ENCODE data around the gene PRKG1. TPM values are rescaled to one million over a fixed set of nuclear protein-coding genes. Genes with fewer than 3 reads are reported as not detected.
"Not testable (repeated sequence)": the region's sequence is repeated elsewhere in the genome, so short reads cannot be mapped to it uniquely, and the experiment has no call there.

The PRKG1 gene
- total RNA-seq, 1 donor = 67.3 TPM

DNA sequence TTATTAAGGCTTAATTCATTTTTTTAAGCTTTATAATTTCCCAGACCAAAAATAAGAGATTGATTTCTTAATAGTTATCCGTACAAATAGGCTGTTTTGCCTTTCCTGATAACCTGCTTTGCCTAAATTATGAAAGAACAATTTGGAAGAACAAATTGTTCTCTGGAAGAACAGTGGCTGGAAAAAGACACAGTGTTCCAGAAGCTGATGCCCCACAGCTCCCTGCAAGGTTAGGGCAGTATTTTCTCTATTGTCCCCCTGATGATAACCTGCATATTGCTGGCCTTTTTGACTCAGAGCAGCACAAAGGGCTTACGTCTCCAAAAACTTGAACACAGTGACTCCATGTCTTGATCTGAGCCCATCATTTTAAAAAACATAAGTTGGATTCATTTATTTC lies 473.7 kb downstream of the PRKG1 start:
- DNase-seq (ENCODE audit: low read depth in 2 of 3, low spot score in 2 of 3) = no peak

DNA sequence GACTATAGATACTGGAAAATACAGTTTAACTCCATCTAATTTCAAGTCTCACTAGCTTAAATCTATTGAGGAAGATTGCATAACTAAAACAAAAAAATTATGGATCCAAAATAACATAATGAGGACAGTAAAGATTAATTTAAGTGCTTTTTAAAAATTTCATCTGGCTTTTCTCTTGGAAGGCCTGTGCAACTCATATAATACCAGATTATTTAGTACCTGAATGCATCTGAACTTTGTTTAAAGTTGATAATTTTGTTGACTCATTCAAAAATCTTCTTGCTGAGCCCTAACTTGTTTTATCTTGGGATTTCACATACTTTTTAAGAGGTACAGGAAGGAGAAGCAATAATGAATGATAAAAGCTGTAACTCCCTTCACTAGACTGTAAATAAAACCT lies 478.6 kb downstream of the PRKG1 start:
- no peak for DNase-seq (ENCODE audit: low read depth in 2 of 3, low spot score in 2 of 3)

DNA sequence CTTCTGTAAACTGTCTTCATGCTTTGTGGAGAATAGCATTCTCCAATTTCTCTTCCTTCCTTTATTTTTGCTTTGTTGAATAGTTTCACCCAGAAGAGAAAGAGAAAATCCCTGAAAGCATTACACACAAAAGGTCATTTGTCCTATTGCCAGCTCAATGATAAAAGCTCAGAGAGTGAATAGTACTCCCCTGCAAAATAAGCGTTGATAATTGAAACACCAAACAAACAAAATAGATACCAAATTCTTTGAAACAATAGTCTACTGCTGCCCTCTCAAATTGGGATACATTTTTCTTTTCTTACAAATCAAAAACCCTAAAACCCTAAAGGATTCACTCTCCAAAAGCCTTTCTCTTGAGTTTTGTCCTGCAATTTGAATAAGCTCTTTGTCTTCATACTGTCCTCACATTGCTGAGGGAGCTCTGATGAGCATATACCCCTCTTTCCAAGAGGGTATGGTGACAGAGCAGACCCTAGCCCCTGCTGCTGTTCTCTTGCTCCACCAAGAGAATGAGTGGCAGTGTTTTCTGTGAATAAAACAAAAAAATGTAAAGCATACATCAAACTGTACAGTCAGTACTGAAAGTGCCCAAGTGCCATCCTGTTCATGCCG lies 490.7 kb downstream of the PRKG1 start:
- DNase-seq (ENCODE audit: low read depth in 2 of 3, low spot score in 2 of 3) = no peak

DNA sequence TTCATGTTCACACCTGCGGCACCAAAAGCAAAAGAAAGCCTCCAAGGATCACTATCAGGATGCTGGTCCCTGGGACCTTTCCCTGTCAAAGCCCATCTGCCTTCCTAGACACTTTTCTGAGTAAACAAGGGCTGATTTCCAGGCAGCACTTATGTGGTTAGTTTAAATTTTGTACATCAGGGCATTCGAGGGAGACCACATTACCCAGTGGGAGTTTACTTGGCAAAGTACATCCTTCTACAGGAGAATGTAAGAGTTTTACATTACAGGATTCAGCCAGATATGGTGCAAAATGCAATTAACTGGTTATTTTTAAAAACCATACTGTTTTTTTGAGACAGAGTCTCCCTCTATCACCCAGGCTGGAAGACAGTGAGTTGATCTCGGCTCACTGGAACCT lies 493.0 kb downstream of the PRKG1 start:
- no peak for DNase-seq (ENCODE audit: low read depth in 2 of 3, low spot score in 2 of 3)

DNA sequence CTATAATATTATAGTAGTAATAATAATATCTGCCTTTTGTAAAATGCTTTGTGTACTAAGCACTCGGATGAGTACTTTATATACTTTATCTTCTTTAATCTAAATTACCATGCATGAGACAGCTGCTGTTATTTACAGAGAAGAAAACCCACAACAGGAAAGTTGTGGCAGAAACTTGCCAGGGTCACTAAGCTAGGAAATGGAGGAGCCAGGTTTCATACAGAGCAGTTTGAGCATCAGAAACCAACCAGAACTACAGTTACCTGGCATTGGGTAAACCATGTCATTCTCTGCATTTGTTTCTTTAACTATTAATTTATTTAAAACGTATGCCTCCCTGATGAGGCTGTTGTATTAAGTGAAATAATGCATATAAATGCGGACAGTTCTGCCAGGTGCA lies 495.2 kb downstream of the PRKG1 start:
- DNase-seq (ENCODE audit: low read depth in 2 of 3, low spot score in 2 of 3) = no peak

DNA sequence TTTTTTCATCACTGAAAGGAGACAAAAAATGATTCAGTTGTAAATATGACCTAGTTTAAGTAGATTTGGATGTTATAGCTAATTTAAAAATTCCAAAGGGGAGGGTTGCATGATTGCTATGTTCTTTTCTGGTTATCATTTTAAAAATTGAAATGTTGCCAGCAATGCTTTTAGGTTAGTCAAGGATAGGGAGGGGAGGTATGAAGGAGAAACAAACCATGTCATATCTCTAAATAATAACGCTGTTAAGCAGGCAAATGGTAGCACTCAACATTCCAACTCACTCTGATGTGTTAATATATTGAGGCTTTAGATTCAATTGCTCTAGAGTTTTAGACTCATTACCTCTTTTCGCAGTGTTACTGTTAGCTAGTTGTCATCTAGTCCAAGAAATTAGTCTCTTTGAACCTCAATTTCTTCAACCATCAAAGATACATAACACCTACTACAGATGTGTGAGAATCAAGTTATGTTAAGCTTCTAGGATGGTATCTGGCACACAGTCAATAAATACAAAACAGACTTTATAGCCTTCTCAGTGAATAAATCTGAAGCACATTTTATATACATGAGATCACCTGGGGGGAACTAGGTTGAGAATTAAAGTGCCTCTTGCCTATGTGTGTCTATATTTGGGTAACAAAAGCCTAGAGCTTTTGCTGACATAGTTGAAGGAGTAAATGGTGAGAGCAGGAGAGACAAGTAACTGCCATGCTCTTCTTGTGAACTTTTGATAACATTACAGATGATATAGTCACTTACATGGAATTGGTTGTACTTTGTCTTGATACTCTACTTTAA lies 500.2 kb downstream of the PRKG1 start:
- DNase-seq (ENCODE audit: low read depth in 2 of 3, low spot score in 2 of 3) = no peak

DNA sequence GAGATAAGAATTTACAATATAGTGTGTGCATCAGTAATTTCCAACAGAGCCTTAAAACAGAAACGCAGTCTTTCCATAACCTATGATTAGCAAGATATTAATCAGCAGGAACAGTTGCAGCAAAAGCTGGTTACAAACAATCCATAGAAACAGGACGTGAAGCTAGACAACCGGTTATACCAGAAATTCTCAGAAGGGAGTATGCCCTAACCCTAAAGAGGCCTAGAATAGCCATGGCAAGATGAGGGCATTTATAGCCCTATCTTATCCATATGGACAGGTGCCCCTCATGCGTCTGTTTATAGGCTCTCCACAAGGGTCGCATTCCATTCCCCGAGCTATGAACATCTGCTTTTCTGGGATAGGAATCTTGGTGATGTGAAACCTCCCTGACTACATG lies 506.9 kb downstream of the PRKG1 start:
- DNase-seq (ENCODE audit: low read depth in 2 of 3, low spot score in 2 of 3) = not testable (repeated sequence)

DNA sequence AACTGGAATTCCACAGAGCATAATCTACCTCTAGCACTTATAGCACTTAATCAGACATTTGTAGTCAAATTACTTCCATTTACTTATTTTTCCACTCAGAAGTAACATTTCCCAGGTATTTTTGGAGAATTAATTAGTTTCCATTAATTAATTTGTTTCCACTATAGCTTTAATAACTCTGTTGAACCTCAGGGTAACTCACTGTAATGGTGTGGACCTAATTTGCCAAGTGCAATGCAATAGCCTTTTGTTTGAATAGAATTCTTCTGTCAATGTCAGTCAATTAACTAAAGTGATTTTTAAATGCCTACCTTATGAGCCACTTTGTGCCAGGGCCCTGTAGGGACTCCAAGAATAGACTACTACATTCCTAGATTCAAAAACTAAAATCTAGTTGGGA lies 509.7 kb downstream of the PRKG1 start:
- DNase-seq (ENCODE audit: low read depth in 2 of 3, low spot score in 2 of 3) = no peak

DNA sequence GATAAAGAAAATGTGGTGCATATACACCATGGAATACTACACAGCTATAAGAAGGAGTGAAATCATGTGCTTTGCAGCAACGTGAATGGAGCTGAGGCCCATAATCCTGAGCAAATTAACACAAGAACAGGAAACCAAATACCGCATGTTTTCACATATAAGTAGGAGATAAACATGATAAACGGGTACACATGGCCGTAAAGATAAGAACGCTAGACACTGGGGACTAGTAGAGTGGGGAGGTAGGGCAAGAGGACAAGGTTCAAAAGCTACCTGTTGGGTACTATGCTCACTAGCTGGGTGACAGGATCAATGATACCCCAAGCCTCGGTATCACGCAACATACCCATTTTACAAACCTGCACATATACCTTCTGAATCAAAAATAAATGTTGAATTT lies 511.5 kb downstream of the PRKG1 start:
- DNase-seq (ENCODE audit: low read depth in 2 of 3, low spot score in 2 of 3) = no peak

DNA sequence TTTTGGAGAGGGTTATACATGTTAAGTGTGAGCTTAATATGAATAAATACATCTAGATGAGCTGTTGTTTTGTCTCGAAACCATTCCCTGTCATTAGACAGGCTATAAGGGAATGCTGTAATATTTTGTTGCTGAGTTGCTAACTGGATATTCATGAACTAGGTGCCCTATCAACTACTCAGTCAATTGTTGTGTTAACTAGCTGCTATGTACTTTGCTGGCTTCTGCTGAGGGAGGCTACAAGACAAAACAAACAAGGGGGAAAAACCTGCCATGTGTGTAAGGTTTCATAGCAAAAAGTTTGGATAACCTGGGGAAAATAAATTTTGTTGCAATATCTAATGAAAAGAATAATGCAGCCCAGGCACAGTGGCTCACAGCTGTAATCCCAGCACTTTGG lies 514.7 kb downstream of the PRKG1 start:
- DNase-seq (ENCODE audit: low read depth in 2 of 3, low spot score in 2 of 3) = no peak

DNA sequence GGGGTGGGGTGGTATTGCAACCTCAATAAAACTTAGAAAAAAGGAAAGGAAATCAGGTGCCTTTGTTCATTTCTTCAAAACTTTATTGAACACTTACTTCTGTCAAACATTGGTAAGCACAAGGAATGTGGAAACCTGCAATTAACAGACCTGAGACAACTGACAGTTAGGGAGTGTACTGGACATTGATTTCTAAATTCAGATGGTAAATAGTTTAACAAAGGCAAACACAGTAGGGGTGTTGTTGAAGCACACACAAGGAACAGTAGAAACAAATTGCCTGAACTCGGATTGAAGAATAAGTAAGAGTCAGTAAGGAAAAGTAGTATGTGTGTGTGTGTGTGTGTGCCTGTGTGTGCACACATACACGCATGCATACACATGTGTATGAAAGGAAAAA lies 516.5 kb downstream of the PRKG1 start:
- DNase-seq (ENCODE audit: low read depth in 2 of 3, low spot score in 2 of 3) = no peak

DNA sequence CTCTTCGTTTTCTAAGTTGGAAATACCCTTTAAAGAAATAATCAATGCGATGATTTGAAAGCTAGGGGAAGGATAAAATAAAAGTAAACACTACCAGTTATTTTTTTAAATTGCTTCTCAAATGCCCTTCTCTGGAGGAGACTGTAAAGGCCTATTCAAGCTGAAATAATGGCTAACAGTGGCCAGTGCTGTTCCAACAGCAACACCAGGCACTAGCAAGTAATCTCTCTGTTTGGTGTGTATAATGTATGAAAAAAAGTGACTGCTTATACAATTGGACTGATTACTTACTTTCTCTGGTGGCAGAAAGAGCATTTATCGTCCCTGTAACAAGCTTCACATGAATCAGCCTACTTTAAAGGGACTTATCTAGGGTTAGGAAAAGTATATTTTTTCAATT lies 522.4 kb downstream of the PRKG1 start:
- DNase-seq (ENCODE audit: low read depth in 2 of 3, low spot score in 2 of 3) = no peak

DNA sequence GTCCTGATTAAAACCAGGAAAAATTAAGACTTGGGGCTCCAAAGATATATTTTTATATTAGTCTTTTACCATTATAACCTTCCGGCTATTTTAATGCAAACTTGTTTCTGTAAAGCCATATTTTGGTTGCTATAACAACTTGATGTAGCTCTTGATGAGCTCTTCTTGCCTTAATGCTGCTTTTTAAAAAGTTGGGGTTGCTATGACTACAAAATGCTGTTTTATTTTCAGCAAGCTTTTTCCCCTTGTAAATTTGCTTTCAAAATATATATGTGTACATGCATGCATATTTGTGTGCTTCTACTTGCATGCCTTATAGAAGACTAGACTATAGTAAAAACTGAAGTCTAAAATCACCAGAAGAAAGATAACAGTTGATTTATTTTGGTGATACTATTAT lies 525.4 kb downstream of the PRKG1 start:
- no peak for DNase-seq (ENCODE audit: low read depth in 2 of 3, low spot score in 2 of 3)

DNA sequence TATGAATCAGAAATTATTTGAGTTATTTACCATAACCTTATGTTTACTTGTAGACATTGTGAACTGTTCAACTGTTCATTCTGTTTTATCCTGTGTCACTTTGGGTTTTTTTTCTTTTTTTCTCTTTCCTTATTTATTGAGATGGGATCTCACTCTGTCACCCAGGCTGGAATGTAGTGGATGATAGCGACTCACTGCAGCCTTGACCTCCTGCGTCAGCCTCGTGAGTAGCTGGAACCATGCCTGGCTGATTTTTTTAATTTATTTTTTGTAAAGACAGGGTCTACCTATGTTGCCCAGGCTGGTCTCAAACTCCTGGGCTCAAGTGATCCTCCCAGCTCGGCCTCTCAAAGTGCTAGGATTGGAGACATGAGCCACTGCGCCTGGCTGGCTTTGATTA lies 528.0 kb downstream of the PRKG1 start:
- DNase-seq (ENCODE audit: low read depth in 2 of 3, low spot score in 2 of 3) = no peak

DNA sequence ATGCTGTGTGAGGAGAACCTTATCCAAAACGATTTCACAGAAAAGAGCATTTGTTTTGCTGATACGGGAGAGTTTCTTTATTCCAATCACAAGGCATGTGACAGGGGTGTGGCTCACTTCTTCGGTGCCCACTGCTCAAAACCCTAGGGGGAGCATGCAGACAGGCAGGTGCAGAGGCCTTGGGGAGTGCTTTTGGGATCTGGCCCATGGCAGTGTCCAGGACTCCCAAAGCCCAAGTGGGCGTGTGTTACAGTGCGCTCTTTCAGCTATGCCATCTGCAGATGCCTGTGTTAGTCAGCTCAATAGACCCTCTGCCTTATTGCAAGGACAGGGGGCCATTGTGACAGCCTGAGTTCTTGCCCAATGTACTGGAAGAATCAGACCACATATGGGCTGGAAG lies 530.3 kb downstream of the PRKG1 start:
- DNase-seq (ENCODE audit: low read depth in 2 of 3, low spot score in 2 of 3) = no peak

DNA sequence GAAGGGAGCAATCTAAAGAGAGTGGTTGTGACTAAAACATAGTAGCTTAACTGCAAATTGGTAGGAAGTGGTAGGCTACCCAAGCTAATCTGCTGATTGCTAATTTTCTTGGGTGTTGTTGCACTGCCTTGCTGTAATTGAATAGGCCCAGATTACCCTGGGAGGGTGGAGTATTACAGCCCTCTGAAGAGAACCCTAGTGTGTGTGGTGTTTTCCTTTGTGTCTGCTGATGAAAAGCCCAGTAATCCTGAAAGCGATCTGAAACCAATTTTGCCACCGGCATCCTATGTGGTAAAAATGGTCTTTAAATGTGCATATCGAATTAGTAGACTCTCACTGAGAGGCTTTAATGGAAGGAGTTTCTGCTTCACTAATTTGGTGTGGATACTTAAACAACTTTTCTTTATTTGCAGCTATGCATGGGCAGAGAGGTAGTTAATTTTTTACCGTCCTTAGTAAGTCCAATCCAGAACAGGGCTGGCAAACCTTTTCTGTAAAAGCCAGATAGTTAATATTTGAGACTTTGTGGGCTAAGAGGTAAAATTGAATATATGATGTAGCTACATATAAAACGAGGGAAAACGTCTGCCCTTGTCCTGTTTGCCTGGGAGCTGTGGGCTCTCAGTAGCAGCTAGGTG lies 532.7 kb downstream of the PRKG1 start:
- DNase-seq (ENCODE audit: low read depth in 2 of 3, low spot score in 2 of 3) = no peak

DNA sequence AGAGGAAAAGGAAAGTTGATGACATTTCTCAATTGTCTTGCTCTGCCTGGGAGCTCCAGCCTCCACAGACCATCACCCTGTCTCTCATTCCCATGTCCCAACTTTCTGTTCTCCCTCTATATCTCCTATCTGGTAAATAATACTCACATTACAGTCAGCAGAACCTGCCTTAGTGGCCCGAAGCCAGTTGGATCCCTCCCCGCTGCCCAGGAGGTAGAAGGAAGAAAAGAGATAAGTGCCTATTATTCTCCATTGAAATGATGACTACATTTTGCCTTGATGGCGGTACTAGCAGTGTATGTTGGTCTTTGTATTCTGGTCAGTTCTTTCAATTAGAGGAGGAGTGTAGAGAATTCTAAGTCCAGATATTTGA lies 533.2 kb downstream of the PRKG1 start:
- DNase-seq (ENCODE audit: low read depth in 2 of 3, low spot score in 2 of 3) = no peak

DNA sequence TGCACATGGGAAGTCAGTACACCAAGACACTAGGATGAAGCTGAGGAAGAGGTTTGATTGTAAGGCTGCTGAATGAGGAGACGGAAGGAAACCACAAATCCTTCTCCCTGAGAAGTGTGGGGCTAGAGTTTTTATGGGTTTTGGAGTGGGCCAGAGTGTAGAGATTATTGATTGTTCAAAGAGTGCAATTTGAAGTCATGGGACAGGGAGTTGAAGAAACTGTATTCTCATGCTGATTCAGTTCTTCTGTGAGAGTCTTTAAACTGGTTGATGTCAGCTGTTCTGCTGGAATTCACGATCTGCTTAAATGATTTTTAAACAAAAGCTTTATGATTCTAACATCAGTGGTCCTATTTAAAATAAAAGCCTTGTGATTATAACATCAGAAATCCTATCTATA lies 533.9 kb downstream of the PRKG1 start:
- DNase-seq (ENCODE audit: low read depth in 2 of 3, low spot score in 2 of 3) = no peak

DNA sequence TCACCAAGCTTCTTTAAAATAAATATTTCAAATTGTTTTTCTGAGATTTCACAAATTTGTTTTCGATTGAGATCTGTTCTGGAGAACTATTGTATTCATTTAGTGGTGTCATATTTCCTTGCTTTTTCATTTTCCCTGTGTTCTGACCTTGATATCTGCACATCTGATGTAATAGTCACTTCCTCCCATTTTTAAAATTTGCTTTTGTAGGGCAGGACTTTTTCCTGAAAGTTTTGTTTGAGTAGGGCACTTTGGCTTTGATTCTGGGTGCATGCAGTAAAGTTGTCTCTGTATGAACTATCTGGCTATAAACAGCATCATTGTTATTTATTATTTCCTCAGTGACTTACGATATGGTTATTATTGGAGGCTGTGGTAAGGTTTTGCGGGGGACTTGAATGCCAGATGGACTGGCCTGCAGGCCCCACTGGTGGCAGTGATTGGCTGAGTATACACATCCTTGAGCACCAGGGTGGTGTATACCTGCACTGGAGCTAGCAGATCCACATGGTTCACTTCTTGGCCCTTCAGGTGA lies 541.5 kb downstream of the PRKG1 start:
- no peak for DNase-seq (ENCODE audit: low read depth in 2 of 3, low spot score in 2 of 3)

DNA sequence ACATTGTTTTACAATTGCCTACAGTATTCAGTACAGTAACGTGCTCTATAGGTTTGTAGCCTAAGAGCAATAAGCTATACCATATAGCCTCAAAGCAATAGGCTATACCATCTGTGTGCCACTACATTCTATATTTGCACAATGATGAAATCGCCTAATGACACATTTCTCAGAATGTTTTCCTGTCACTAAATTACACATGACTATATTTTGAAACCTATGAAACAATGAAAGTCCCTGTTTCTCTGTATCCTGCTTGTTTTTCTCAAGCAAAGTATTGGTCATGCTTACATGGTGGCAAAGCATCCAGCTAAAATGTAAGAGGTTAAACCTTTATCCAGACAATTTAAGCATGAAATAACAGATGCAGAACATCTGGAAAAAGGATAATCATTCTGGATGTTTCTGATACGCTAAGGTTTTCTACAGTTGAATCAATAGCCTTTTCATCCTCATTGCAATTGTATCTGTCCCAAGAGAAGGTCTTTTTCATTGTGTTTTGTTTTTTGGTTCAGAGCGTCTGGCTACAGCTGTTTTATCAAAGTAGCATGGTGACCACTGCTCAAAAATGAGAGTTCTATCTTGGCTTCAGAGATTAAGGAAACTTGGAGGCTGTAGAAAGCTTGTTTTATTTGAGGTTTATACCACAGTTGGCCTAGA lies 543.4 kb downstream of the PRKG1 start:
- DNase-seq (ENCODE audit: low read depth in 2 of 3, low spot score in 2 of 3) = no peak

DNA sequence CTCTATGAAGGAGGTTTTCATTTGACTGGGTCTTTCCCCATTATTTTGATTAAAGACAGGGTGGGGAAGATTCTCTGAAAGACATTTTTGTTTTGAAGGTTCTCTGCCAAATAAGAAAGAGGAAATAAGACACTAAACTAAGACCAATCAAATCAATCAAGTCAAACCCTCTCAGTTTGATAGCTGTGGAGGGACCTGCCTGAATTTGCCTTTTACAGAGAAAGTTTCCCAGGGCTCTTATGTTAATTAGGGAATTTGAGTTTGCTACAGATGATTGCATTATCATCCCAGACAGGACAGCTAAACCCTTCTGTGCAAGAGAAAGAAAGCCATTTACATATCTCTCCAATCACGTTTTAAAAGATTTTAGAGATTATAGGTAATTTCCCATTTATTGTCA lies 545.1 kb downstream of the PRKG1 start:
- DNase-seq (ENCODE audit: low read depth in 2 of 3, low spot score in 2 of 3) = no peak
